ENCODE results near the gene CAPS2. TPM values are rescaled to one million over a fixed set of nuclear protein-coding genes. Genes with fewer than 3 reads are reported as not detected.

The CAPS2 gene
- total RNA-seq, 1 donor from 2014 or later = 0.06 TPM

DNA sequence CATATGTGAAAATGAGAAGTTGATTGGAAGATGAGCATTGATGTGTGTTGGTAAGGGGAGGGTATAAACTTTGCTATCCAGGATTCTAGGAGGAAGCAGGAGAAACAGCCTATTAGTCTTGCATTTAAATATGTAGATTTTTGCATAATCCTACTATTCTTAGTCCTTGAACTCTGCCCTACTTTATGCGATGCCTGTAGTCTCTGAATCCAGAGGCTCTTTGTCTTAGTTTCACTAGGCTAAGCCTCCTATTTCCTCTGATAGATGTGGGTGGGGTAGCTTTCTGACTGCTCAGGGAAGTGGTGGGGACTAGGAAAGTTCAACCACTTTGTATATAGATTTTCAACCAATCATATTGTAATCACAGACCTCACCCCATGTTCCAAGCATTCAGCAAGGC is 71.0 kb downstream of the CAPS2 start:
- H3K4me3 ChIP-seq (ENCODE audit: low read depth, low read length) = no peak overlapping the region
- TF ChIP-seq CTCF (conservative IDR thresholded peaks at IDR 0.05; ENCODE audit: low read depth, low read length) = no peak
- no peak for DNase-seq (ENCODE audit: low read depth)

DNA sequence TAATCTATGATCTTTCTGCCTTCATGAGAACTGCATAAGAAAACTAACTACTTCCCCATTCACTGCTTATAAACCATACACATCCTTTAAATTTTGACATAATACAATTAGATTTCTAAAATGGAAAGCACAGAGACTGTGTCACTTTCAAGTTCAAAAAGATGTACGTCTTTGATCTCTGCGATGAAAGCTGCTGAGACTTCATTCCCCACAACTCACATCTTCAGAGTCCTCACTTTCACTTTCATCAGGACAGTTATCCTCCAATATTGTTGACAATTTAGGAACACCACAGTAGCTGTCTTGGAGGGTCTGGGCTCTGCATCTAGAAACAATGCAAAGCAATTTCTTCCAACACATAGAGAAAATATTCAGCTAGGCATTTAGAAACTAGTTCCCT is 72.6 kb downstream of the CAPS2 start:
- DNase-seq (ENCODE audit: low read depth) = no peak
- no peak for TF ChIP-seq CTCF (conservative IDR thresholded peaks at IDR 0.05; ENCODE audit: low read depth, low read length)
- no peak overlapping the region for H3K4me3 ChIP-seq (ENCODE audit: low read depth, low read length)

DNA sequence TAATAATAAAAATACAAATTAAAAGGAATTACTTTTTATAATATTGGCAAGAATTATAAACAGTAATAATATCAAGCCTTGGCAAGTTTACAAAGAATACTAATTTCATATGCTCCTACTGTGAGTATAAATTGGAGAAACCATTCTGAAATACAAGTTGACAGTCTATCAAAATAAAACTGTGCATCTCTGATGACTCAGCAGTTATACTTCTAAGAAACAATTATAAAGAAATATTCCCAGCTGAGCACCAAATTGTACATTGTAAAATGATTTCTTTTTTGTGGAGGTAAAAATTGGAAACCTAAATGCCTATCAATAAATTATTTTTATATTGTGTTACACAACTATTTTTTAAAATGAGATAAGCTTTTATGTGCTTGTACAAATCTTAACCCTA is 85.0 kb downstream of the CAPS2 start:
- no peak for TF ChIP-seq CTCF (conservative IDR thresholded peaks at IDR 0.05; ENCODE audit: low read depth, low read length)
- no peak for DNase-seq (ENCODE audit: low read depth)
- H3K4me3 ChIP-seq (ENCODE audit: low read depth, low read length) = no peak overlapping the region

DNA sequence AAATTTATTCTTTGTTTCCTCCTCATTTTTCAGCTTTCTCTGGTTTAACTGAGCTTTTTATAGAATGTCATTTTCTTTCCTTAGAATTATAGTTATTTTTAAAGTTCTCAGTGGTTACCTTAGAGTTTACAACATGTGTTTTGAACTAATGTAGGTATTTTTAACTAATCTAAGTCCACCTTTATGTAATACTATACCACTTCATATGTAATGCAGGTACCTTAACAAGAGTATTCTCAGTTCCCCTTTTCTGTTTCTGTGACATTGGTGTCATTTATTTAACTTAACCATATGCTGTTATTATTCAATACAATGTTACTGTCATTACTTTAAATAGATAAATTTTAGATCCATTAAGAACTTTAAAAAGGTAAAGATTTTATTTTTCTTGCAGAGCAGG is 90.1 kb downstream of the CAPS2 start:
- TF ChIP-seq CTCF (conservative IDR thresholded peaks at IDR 0.05; ENCODE audit: low read depth, low read length) = no peak
- no peak overlapping the region for H3K4me3 ChIP-seq (ENCODE audit: low read depth, low read length)
- DNase-seq (ENCODE audit: low read depth) = no peak

- TF ChIP-seq CTCF (conservative IDR thresholded peaks at IDR 0.05; ENCODE audit: low read depth, low read length) = no peak
- no peak for DNase-seq (ENCODE audit: low read depth)
- no peak overlapping the region for H3K4me3 ChIP-seq (ENCODE audit: low read depth, low read length)
Measured at GRCh38 chr12:75236206-75236605, 93.9 kb downstream of the CAPS2 start.

GRCh38 chr12:75227132-75227531 is 103.0 kb downstream of the CAPS2 start:
- no peak for TF ChIP-seq CTCF (conservative IDR thresholded peaks at IDR 0.05; ENCODE audit: low read depth, low read length)
- no peak overlapping the region for H3K4me3 ChIP-seq (ENCODE audit: low read depth, low read length)
- no peak for DNase-seq (ENCODE audit: low read depth)

Other genes starting within 250 kb of the CAPS2 start
- gene KCNC2, start 120.5 kb downstream of the CAPS2 start, total RNA-seq = not detected in 2 replicates
- not detected in 2 replicates for gene GLIPR1L1, start 4.3 kb upstream of the CAPS2 start, total RNA-seq
- 0.12 and 0.14 TPM in 2 replicates for gene GLIPR1L2, start 60.8 kb upstream of the CAPS2 start, total RNA-seq
- 39.6 and 50.4 TPM in 2 replicates for gene GLIPR1, start 150.4 kb upstream of the CAPS2 start, total RNA-seq
- 20.1 and 42.0 TPM in 2 replicates for gene KRR1, start 181.3 kb upstream of the CAPS2 start, total RNA-seq